ENCODE results near the gene CDS2. TPM values are rescaled to one million over a fixed set of nuclear protein-coding genes. Genes with fewer than 3 reads are reported as not detected.

Gene CDS2
- total RNA-seq, 1 experiment from 2014 or later: 17.1 TPM

- Histone ChIP-seq H3F3A (ENCODE audit: low read length, unreplicated experiment) (no peaks in the 10 kb centered on the region), H2AFZ (ENCODE audit: low read length) (no peak overlapping the region), H3K36me3 (ENCODE audit: low read depth, low read length) (peaks cover 7% of the 10 kb centered on the region), H4K20me1 (ENCODE audit: low read length) (no peaks in the 10 kb centered on the region), H3K4me1 (ENCODE audit: insufficient read depth, low read length) (no peaks in the 10 kb centered on the region), H3K27ac (ENCODE audit: low read length) (no peak overlapping the region), H3K27me3 (ENCODE audit: low read length) (no peaks in the 10 kb centered on the region), H3K4me2 (ENCODE audit: low read length) (no peak overlapping the region), H3K9ac (ENCODE audit: low read length) (no peak overlapping the region), H3K9me3 (ENCODE audit: low read length) (no peaks in the 10 kb centered on the region), H3K4me3 (ENCODE audit: low read length) (no peak overlapping the region), H3K9me2 (replicated peaks; ENCODE audit: low read length) (no peaks in the 10 kb centered on the region), H3K79me2 (ENCODE audit: low read length) (no peaks in the 10 kb centered on the region)
- TF ChIP-seq CTCF (conservative IDR thresholded peaks at IDR 0.05; ENCODE audit: low read depth, low read length): no peak
- TF ChIP-seq EZH2phosphoT487 (IDR thresholded peaks at IDR 0.05; ENCODE audit: borderline replicate concordance, low read length): no peak
- TF ChIP-seq EZH2 (IDR thresholded peaks at IDR 0.05; ENCODE audit: low read length, unreplicated experiment): no peak
- no TSS peak for BruUV-seq (replicated peaks)
- intact Hi-C loops (cut with micrococcal nuclease): loop anchor here (1.0 to 2.0 kb wide), 3 partner anchors 24 to 66 kb away; no protein-coding TSS in a partner anchor
- CTCF ChIA-PET: interaction anchor here (0.7 to 4.4 kb wide), 5 partner anchors 14 to 373 kb away, joined by 4 to 161 read pairs (median 5); partner anchors contain the start of gene CDS2
- POLR2A ChIA-PET (ENCODE audit: unreplicated experiment): interaction anchor here (0.7 kb wide), 1 partner anchor 66 kb away, joined by 16 read pairs; the partner anchor contains the start of gene CDS2
- DNase-seq: no peak
- ATAC-seq: no peak
These were observed 66.0 kb downstream of the CDS2 start for GRCh38 chr20:5192570-5193431.

GRCh38 chr20:5195655-5196054 is 68.8 kb downstream of the CDS2 start:
- H3F3A ChIP-seq (ENCODE audit: low read length, unreplicated experiment): no peaks in the 10 kb centered on the region
- peaks cover 4% of the 10 kb centered on the region; the same call in 1 of the 2 replicates for H3K36me3 ChIP-seq (ENCODE audit: low read depth, low read length)
- no peak overlapping the region for H3K4me2 ChIP-seq (ENCODE audit: low read length)
- no peak overlapping the region for H3K27ac ChIP-seq (ENCODE audit: low read length)
- no peak overlapping the region for H3K9ac ChIP-seq (ENCODE audit: low read length)
- DNase-seq (no peak), ATAC-seq (no peak)
- H4K20me1 ChIP-seq (ENCODE audit: low read length): no peaks in the 10 kb centered on the region
- no TSS peak for BruUV-seq (replicated peaks)
- no peaks in the 10 kb centered on the region for H3K4me1 ChIP-seq (ENCODE audit: insufficient read depth, low read length)
- H3K4me3 ChIP-seq (ENCODE audit: low read length): no peak overlapping the region
- intact Hi-C loops (cut with micrococcal nuclease): no loop called here
- ChIA-PET POLR2A (ENCODE audit: unreplicated experiment) (no interaction called here), CTCF (no interaction called here)
- H3K9me3 ChIP-seq (ENCODE audit: low read length): no peaks in the 10 kb centered on the region
- H3K27me3 ChIP-seq (ENCODE audit: low read length): no peaks in the 10 kb centered on the region
- H3K9me2 ChIP-seq (replicated peaks; ENCODE audit: low read length): no peaks in the 10 kb centered on the region
- H3K79me2 ChIP-seq (ENCODE audit: low read length): no peaks in the 10 kb centered on the region
- no peak overlapping the region for H2AFZ ChIP-seq (ENCODE audit: low read length)
- TF ChIP-seq CTCF (conservative IDR thresholded peaks at IDR 0.05; ENCODE audit: low read depth, low read length): no peak
- no peak for TF ChIP-seq EZH2phosphoT487 (IDR thresholded peaks at IDR 0.05; ENCODE audit: borderline replicate concordance, low read length)
- TF ChIP-seq EZH2 (IDR thresholded peaks at IDR 0.05; ENCODE audit: low read length, unreplicated experiment): no peak

- ATAC-seq (no peak), DNase-seq (no peak)
- ChIA-PET CTCF (no interaction called here), POLR2A (ENCODE audit: unreplicated experiment) (no interaction called here)
- Histone ChIP-seq H3K27ac (ENCODE audit: low read length) (no peak overlapping the region), H3K4me1 (ENCODE audit: insufficient read depth, low read length) (no peaks in the 10 kb centered on the region), H3K4me2 (ENCODE audit: low read length) (no peak overlapping the region), H3K9me3 (ENCODE audit: low read length) (no peaks in the 10 kb centered on the region), H3K79me2 (ENCODE audit: low read length) (no peaks in the 10 kb centered on the region), H3K9ac (ENCODE audit: low read length) (no peak overlapping the region), H3K27me3 (ENCODE audit: low read length) (no peaks in the 10 kb centered on the region), H3K9me2 (replicated peaks; ENCODE audit: low read length) (no peaks in the 10 kb centered on the region), H4K20me1 (ENCODE audit: low read length) (no peaks in the 10 kb centered on the region), H2AFZ (ENCODE audit: low read length) (no peak overlapping the region), H3K36me3 (ENCODE audit: low read depth, low read length) (peaks cover 4% of the 10 kb centered on the region; the same call in 1 of the 2 replicates), H3F3A (ENCODE audit: low read length, unreplicated experiment) (no peaks in the 10 kb centered on the region), H3K4me3 (ENCODE audit: low read length) (no peak overlapping the region)
- intact Hi-C loops (cut with micrococcal nuclease): no loop called here
- TF ChIP-seq EZH2phosphoT487 (IDR thresholded peaks at IDR 0.05; ENCODE audit: borderline replicate concordance, low read length): no peak
- no peak for TF ChIP-seq EZH2 (IDR thresholded peaks at IDR 0.05; ENCODE audit: low read length, unreplicated experiment)
- TF ChIP-seq CTCF (conservative IDR thresholded peaks at IDR 0.05; ENCODE audit: low read depth, low read length): no peak
- BruUV-seq (replicated peaks): no TSS peak
These were observed 69.3 kb downstream of the CDS2 start for GRCh38 chr20:5196149-5196548.
